SK-N-SH treated with all-trans-retinoic acid at 6 μM for 48 hours (cell line): ENCODE data around the gene TNFRSF1B.

ENCODE experiments used
- ARNTL ChIP-seq: fragments of 450-650 bp; formaldehyde crosslinking; IDR thresholded peaks from 2 replicates; pipeline ENCODE4 v1.5.0; 2020; ENCODE audit warnings: low read depth, mild to moderate bottlenecking, moderate library complexity, borderline replicate concordance
- BACH2 ChIP-seq: fragments of 250-450 bp; sonication (Bioruptor Pico); IDR thresholded peaks from 2 replicates; pipeline ENCODE4 v1.9.0; 2021; ENCODE audit warnings: mild to moderate bottlenecking, borderline replicate concordance
- CREB5 ChIP-seq: fragments of 250-450 bp; sonication (Bioruptor Pico); IDR thresholded peaks from 2 replicates; pipeline ENCODE4 v1.5.1; 2020; ENCODE audit warnings: low read depth, mild to moderate bottlenecking, moderate library complexity
- CSDC2 ChIP-seq: fragments of 250-450 bp; sonication (Bioruptor Pico); IDR thresholded peaks from 2 replicates; pipeline ENCODE4 v1.5.0; 2020; ENCODE audit warnings: mild to moderate bottlenecking, moderate library complexity
- CSRNP3 ChIP-seq: fragments of 250-450 bp; sonication (Bioruptor Pico); IDR thresholded peaks from 2 replicates; pipeline ENCODE4 v1.5.1; 2021; ENCODE audit warnings: mild to moderate bottlenecking, moderate library complexity
- PATZ1 ChIP-seq: fragments of 250-450 bp; sonication (Bioruptor Pico); IDR thresholded peaks from 2 replicates; pipeline ENCODE4 v1.8.0; 2020; ENCODE audit warnings: mild to moderate bottlenecking, moderate library complexity, borderline replicate concordance
- POU6F1 ChIP-seq: fragments of 250-450 bp; sonication (Bioruptor Pico); IDR thresholded peaks from 2 replicates; pipeline ENCODE4 v1.8.0; 2021; ENCODE audit warnings: low read depth, mild to moderate bottlenecking, moderate library complexity, borderline replicate concordance
- RARB ChIP-seq: fragments of 250-450 bp; sonication (Bioruptor Pico); IDR thresholded peaks from 2 replicates; pipeline ENCODE4 v1.8.0; 2021; ENCODE audit warnings: mild to moderate bottlenecking, moderate library complexity
- ZFP30 ChIP-seq: fragments of 450-650 bp; formaldehyde crosslinking; IDR thresholded peaks from 2 replicates; pipeline ENCODE4 v1.5.0; 2022; ENCODE audit warnings: mild to moderate bottlenecking, moderate library complexity
- ZNF565 ChIP-seq: fragments of 450-650 bp; formaldehyde crosslinking; conservative IDR thresholded peaks from 2 replicates; pipeline ENCODE4 v1.5.0; 2020; ENCODE audit warnings: low read depth, mild to moderate bottlenecking, moderate library complexity

- TF ChIP-seq BACH2 (CRISPR knock-in tag) (no peak), ARNTL (CRISPR knock-in tag) (no peak), RARB (no peak), PATZ1 (no peak), CSDC2 (no peak), CREB5 (CRISPR knock-in tag) (no peak), ZNF565 (CRISPR knock-in tag) (no peak), CSRNP3 (no peak), ZFP30 (CRISPR knock-in tag) (no peak), POU6F1 (CRISPR knock-in tag) (no peak)
Observed at GRCh38 chr1:12125422-12126355, 41.1 kb upstream of the TNFRSF1B start.
